Prostate gland (tissue), 2 donors: ENCODE results near the gene ALDH3A2. TPM values are rescaled to one million over a fixed set of nuclear protein-coding genes. Genes with fewer than 3 reads are reported as not detected.

ENCODE experiments used
- DNase-seq: peaks from one replicate; pipeline ENCODE4 v3.0.0-alpha.2; 2019; ENCODE audit warnings: low spot score
- H3K27ac ChIP-seq, 2 donors: fragments of 200-600 bp; sonication (generic); 2 replicates each; pipeline ENCODE4 v1.5.1; 2017 to 2019
- H3K27me3 ChIP-seq: fragments of 200-600 bp; sonication (generic); replicated peaks from 2 replicates; pipeline ENCODE4 v1.5.1; 2019; ENCODE audit not compliant: insufficient read depth
- H3K36me3 ChIP-seq, 2 donors: fragments of 200-600 bp; sonication (generic); 1 replicate in 1 of 2; 2 replicates in 1 of 2; pipeline versions ENCODE4 v1.5.1 to v1.8.1; 2017 to 2019
- H3K4me1 ChIP-seq: fragments of 200-600 bp; sonication (generic); replicated peaks from 2 replicates; pipeline ENCODE4 v1.5.1; 2019
- H3K4me3 ChIP-seq, 2 donors: fragments of 200-600 bp; sonication (generic); 2 replicates each; pipeline ENCODE4 v1.5.1; 2017 to 2019
- H3K9me3 ChIP-seq: fragments of 200-600 bp; sonication (generic); 2 replicates; pipeline ENCODE4 v1.5.1; 2017
- POLR2A ChIP-seq: fragments of 450-650 bp; IDR thresholded peaks from one replicate; pipeline ENCODE4 v1.6.1; 2016; ENCODE audit warnings: antibody characterized with exemption, mild to moderate bottlenecking
- POLR2AphosphoS5 ChIP-seq: sonication (generic); formaldehyde crosslinking; IDR thresholded peaks from one replicate; pipeline ENCODE4 v1.6.1; 2017; ENCODE audit warnings: antibody characterized with exemption
- WGBS: methylation state at CpG from one replicate; pipeline ENCODE4 v1.1.5; 2018; 5-methylcytosine and 5-hydroxymethylcytosine counted together
- intact Hi-C: fragments of 100-400 bp; cut with DNase I; formaldehyde crosslinking; loops from one replicate; pipeline ENCODE4 v1.14.2; 2022
- total RNA-seq, 2 donors: library from RNA; depleted of rRNA; stranded (reverse); fragments of >200 nt; gene quantifications; one replicate each; pipeline ENCODE4 v1.1.0, GENCODE V29; 2016
- TF ChIP-seq, protein P1 (sequence below), 4 experiments: fragments of 200-600 bp in 2 of 4; fragments of 450-650 bp in 2 of 4; sonication (generic) in 2 of 4; IDR thresholded peaks; 1 replicate in 3 of 4; 2 replicates in 1 of 4; pipeline ENCODE4 v1.5.1; 2016 to 2019; ENCODE audit warnings: antibody characterized with exemption in 4 of 4, mild to moderate bottlenecking in 2 of 4, moderate library complexity in 2 of 4

Gene ALDH3A2
- total RNA-seq, 2 donors from 2014 or later: 202 to 357 TPM

DNA sequence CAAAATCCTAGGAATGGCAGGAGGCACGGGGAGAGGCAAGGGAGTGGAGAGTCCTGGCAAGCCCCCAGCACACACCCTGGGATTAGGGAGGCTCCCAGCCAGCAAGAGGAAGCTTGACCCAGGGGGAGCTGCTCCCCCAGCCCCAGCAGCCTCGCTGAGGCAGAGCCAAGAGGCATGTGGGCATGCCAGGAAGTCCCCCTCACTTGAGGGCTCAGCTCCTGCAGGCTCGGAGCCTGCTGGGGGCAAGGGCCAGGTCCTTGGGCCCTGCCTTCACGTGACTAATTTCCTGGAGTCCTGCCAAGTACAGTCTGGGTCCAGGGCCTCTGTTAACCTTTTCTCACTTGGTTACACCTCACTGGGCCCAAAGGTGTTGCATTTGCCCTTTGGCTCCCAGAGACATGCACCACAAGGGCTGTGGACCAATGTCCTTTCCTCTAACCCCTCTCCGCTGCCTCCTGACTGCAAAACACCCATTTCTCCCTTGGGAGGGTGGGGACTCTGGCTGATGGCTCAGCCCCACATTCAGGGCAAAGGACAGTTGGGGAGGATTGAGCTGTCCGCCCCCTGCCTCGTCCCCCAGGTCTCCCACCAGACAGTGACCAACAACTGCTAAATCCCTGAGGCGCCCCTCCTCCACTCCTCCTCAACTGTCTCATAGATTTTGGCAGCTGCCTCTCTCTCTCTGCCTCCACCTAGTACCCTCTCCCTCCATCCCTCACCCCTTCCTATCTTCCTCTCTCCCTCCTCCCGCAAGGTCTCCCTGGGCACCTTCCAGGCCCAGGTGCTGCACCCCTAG lies 72.3 kb downstream of the ALDH3A2 start:
- intact Hi-C loops: no loop called here
- no peak overlapping the region for H3K27ac ChIP-seq
- no peaks in the 10 kb centered on the region for H3K27me3 ChIP-seq
- no peaks in the 10 kb centered on the region for H3K4me1 ChIP-seq
- H3K36me3 ChIP-seq: no peaks in the 10 kb centered on the region
- H3K9me3 ChIP-seq: no peaks in the 10 kb centered on the region
- TF ChIP-seq POLR2AphosphoS5: no peak
- TF ChIP-seq, protein P1, sequence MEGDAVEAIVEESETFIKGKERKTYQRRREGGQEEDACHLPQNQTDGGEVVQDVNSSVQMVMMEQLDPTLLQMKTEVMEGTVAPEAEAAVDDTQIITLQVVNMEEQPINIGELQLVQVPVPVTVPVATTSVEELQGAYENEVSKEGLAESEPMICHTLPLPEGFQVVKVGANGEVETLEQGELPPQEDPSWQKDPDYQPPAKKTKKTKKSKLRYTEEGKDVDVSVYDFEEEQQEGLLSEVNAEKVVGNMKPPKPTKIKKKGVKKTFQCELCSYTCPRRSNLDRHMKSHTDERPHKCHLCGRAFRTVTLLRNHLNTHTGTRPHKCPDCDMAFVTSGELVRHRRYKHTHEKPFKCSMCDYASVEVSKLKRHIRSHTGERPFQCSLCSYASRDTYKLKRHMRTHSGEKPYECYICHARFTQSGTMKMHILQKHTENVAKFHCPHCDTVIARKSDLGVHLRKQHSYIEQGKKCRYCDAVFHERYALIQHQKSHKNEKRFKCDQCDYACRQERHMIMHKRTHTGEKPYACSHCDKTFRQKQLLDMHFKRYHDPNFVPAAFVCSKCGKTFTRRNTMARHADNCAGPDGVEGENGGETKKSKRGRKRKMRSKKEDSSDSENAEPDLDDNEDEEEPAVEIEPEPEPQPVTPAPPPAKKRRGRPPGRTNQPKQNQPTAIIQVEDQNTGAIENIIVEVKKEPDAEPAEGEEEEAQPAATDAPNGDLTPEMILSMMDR (IDR thresholded peaks at IDR 0.05): no peak
- no peak for TF ChIP-seq POLR2A
- H3K4me3 ChIP-seq: no peak overlapping the region
- no peak for DNase-seq
- 70% methylated on average over 9 of the region's 9 CpGs for WGBS

DNA sequence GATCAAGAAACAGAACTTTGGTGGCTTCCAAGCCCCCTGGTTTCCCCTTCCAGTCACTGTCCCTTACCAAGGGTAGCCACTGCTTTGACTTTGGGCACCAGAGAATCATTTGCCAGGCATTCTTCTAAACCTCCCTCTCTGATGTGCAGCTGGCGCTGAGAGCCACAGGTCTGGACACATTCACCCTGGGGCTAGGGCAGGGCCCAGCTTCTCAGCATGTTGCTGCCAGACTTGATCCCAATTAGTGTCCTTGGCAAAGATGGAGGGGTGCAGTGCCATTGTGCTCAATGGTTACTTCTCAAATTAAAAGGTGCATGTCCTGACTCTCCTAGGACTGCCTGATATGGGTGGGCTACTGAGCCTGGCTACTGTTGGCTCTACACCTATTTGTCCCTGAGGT lies 75.4 kb downstream of the ALDH3A2 start:
- peak; percentile 30 for TF ChIP-seq POLR2AphosphoS5
- TF ChIP-seq, protein P1 (IDR thresholded peaks at IDR 0.05): no peak
- 55% methylated on average over 1 of the region's 1 CpG for WGBS
- H3K36me3 ChIP-seq: no peaks in the 10 kb centered on the region
- no peaks in the 10 kb centered on the region for H3K4me1 ChIP-seq
- intact Hi-C loops: no loop called here
- H3K27ac ChIP-seq: peak overlapping the region; percentile 38 to 69
- no peak overlapping the region for H3K4me3 ChIP-seq
- H3K27me3 ChIP-seq: no peaks in the 10 kb centered on the region
- H3K9me3 ChIP-seq: no peaks in the 10 kb centered on the region
- DNase-seq: peak; percentile 72

DNA sequence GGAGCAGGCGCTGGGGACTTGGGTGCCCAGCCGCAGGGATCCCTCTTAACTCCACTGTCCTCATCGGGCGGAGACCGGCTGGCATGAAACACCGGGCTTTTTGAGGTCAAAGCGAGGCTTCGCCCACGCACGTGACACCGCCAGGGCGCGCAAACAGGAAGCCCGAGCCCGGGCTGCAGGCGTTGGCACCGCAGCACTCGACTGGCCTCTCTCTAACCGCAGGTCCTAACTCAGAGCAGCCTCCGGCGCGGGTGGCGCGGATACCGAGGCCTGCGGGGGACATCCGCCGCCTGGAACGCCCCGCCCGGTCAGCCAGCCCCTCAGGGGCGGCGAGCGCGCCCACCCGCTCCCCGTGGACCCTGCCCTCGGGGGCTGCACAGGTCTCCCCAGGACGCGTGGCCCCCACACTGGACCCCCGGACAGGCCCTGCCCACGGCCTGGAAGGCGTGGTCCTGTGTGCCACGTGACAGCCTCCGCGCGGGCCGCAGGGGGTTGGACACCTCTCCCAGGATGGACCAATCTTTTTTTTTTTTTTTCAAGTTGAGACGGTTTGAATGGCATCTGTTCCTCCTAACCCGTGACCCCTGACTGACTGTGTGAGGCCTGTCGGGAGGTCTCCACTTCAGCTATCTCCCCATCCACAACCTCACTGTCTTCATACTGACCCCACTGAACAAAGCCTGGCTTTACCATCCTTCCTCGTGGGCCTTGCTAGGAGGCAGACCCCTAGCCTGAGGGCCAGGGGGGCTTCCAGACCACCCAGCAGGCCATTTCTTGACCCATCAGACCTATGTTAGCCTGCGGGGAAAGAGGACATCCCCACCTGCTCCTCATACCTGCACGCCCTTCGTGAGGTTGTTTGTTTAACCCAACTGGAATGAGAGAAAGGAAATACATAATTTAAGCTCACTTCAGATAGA lies 76.2 kb downstream of the ALDH3A2 start:
- peak; percentile 45 for DNase-seq
- no peaks in the 10 kb centered on the region for H3K36me3 ChIP-seq
- no peaks in the 10 kb centered on the region for H3K27me3 ChIP-seq
- H3K27ac ChIP-seq: peak overlapping the region; percentile 38 to 69
- no peaks in the 10 kb centered on the region for H3K9me3 ChIP-seq
- 54% methylated on average over 53 of the region's 55 CpGs for WGBS
- peak overlapping the region; percentile 13 to 17 for H3K4me3 ChIP-seq
- no peaks in the 10 kb centered on the region for H3K4me1 ChIP-seq
- intact Hi-C loops: loop anchor here (5.0 kb wide), 1 partner anchor 77 kb away; the partner anchor contains the start of gene ALDH3A2
- TF ChIP-seq POLR2AphosphoS5: no peak
- TF ChIP-seq POLR2A: no peak
- TF ChIP-seq, protein P1 (IDR thresholded peaks at IDR 0.05): no peak

DNA sequence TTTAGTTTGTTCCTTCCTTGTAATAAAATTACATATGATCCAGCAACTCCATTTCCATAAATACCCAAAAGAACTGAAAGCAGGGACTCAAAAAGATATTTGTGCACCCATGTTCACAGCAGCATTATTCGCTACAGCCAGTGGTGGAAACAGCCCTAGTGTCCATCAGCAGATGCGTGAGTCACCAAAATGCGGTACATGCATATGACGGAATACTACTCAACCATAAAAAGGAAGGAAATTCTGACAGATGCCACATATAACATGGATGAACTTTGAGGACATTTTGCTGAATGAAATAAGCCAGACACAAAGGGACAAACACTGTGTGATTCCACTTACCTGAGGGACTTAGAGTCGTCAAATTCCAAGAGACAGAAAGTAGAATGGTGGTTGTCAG lies 76.9 kb downstream of the ALDH3A2 start:
- 93% methylated on average over 5 of the region's 5 CpGs for WGBS
- no peak overlapping the region for H3K4me3 ChIP-seq
- no peaks in the 10 kb centered on the region for H3K4me1 ChIP-seq
- TF ChIP-seq POLR2A (no peak), POLR2AphosphoS5 (no peak)
- TF ChIP-seq, protein P1 (IDR thresholded peaks at IDR 0.05): no peak
- H3K9me3 ChIP-seq: no peaks in the 10 kb centered on the region
- intact Hi-C loops: loop anchor here (5.0 kb wide), 1 partner anchor 78 kb away; the partner anchor contains the start of gene ALDH3A2
- DNase-seq: no peak
- no peaks in the 10 kb centered on the region for H3K27me3 ChIP-seq
- no peak overlapping the region for H3K27ac ChIP-seq
- H3K36me3 ChIP-seq: no peaks in the 10 kb centered on the region
